Astrocyte of the cerebellum (primary cell): ENCODE results near the gene PGM5.
"Not testable (repeated sequence)": the region's sequence is repeated elsewhere in the genome, so short reads cannot be mapped to it uniquely, and the experiment has no call there.

Experiments used
- DNase-seq: peaks from one replicate; pipeline ENCODE4 v3.0.0-alpha.2; 2011; ENCODE audit warnings: low read depth
- H3K4me3 ChIP-seq: 2 replicates; pipeline ENCODE4 v1.5.1; 2011; ENCODE audit warnings: mild to moderate bottlenecking, low read depth, low read length, moderate library complexity
- in situ Hi-C: cut with HindIII; loops from 2 replicates; pipeline ENCODE4 v1.10.0; 2017; ENCODE audit warnings: low sequenced_read_pairs

PGM5 gene

GRCh38 chr9:68356380-68357118 lies at the start of gene PGM5:
Gene PGM5, plus strand, starts transcription at chr9:68356611. Its CDS starts 517 bp downstream, at chr9:68357128.
- peak within 1 kb of the TSS; percentile 43 for H3K4me3 ChIP-seq
- in situ Hi-C loops, DNase-seq: not testable (repeated sequence)

- H3K4me3 ChIP-seq, DNase-seq, in situ Hi-C loops: not testable (repeated sequence)
Measured at GRCh38 chr9:68307127-68307526, 49.3 kb upstream of the PGM5 start.

GRCh38 chr9:68307654-68308053 lies 48.8 kb upstream of the PGM5 start:
- DNase-seq, in situ Hi-C loops: not testable (repeated sequence)

GRCh38 chr9:68311208-68311607 lies 45.2 kb upstream of the PGM5 start:
- in situ Hi-C loops, H3K4me3 ChIP-seq, DNase-seq: not testable (repeated sequence)

More at GRCh38 chr9:68307654-68308053, 48.8 kb upstream of the PGM5 start:
- not testable (repeated sequence) for H3K4me3 ChIP-seq

GRCh38 chr9:68318209-68318608 lies 38.2 kb upstream of the PGM5 start:
- DNase-seq, H3K4me3 ChIP-seq, in situ Hi-C loops: not testable (repeated sequence)

GRCh38 chr9:68323749-68324148 lies 32.7 kb upstream of the PGM5 start:
- DNase-seq, in situ Hi-C loops, H3K4me3 ChIP-seq: not testable (repeated sequence)

DNA sequence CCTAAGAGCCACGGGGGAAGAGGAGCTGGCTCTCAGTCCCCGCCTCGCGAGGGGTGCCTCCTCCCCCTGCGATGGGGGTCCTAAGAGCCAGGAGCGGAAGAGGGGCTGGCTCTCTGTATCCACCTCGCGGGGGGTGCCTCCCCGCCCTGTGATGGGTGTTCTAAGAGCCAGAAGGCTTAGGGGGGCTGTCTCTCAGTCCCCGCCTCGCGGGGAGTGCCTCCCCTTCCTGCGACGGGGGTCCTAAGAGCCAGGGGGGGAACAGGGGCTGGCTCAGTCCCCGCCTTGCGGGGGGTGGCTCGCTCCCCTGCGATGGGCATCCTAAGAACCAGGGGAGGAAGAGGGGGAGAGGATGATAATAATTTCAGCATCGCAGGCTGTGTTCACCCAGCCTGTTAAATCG lies 31.9 kb upstream of the PGM5 start:
- H3K4me3 ChIP-seq, in situ Hi-C loops, DNase-seq: not testable (repeated sequence)

DNA sequence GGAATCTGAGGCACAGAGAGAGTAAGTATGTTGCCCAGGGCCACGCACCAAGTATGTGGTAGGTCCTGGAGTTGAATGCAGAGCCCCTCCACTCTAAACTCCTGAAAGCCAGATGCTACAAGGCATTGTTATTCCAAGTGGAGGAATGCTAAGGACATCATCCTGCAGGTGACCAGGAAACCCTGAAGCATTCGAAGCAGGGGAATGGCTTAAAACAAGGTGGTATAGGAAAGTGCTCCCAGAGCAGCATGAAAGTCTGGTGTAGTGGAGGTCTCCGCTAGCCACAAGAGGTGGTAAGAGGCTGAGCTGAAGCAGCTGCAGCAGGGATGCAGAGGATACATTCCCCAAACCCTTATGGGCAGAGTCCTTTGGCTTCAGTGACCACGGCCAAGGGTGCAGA lies 27.3 kb upstream of the PGM5 start:
- H3K4me3 ChIP-seq, in situ Hi-C loops, DNase-seq: not testable (repeated sequence)

GRCh38 chr9:68330531-68331173 lies 25.8 kb upstream of the PGM5 start:
- DNase-seq, in situ Hi-C loops, H3K4me3 ChIP-seq: not testable (repeated sequence)

GRCh38 chr9:68332122-68332521 lies 24.3 kb upstream of the PGM5 start:
- DNase-seq, in situ Hi-C loops: not testable (repeated sequence)

GRCh38 chr9:68335935-68336334 lies 20.5 kb upstream of the PGM5 start:
- DNase-seq, in situ Hi-C loops, H3K4me3 ChIP-seq: not testable (repeated sequence)

More at GRCh38 chr9:68332122-68332521, 24.3 kb upstream of the PGM5 start:
- not testable (repeated sequence) for H3K4me3 ChIP-seq

- DNase-seq, in situ Hi-C loops, H3K4me3 ChIP-seq: not testable (repeated sequence)
Measured at GRCh38 chr9:68336639-68337339, 19.6 kb upstream of the PGM5 start.

DNA sequence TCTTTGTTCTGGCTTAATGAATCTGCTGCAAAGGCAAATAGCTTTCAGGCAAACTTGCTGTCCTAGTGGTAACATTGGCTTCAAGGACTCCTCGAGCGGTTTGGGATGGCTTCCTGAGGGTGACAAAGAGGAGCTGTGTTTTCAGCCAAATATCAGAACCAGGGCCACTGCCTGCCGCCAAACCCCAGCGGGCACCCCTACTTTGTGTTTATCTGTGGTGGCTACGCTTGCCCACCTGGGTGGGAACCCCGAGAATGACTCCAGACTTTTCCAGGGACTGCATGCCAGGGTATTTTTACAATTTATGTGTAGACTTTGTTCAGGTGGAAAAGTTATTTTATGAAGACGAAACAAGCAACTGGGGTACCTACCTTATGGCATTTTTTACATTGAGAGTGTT lies 18.4 kb upstream of the PGM5 start:
- DNase-seq, H3K4me3 ChIP-seq, in situ Hi-C loops: not testable (repeated sequence)

DNA sequence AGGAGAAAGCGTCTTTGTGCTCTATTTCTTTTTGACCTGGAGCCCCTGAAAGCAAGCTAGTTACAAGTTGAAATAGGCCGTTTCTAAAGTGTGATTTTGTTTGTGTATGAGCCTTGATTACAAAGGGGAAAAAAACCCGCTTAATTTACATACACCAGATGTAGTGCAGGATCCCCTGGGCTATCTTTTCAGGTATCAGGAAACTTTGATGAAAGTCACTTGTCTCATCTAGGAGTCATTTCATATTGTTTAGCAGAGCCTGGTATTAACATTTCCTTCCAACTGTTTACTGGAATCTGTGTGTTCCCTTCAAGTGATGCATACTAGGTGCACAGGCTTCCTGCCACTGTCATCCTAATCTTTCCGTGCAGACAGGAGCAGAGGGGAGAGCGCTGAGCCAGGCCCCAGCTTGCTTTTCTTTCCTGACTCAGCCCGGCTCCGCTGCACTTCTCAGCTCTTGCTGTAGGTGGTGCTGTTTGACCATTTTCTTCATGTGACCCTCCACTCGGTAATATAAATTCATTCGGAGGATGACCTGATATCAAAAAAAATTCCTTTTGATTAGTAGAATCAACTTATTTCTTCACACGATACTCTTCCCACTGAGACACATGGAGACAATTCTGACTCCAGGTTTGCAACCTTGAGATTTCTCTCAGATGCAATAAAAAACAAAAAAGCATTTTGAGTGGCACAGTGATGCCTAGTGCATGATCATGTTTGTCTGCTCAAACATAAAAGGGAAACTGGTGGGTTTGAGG lies 14.0 kb upstream of the PGM5 start:
- DNase-seq, H3K4me3 ChIP-seq, in situ Hi-C loops: not testable (repeated sequence)

GRCh38 chr9:68343242-68343641 lies 13.2 kb upstream of the PGM5 start:
- DNase-seq, in situ Hi-C loops, H3K4me3 ChIP-seq: not testable (repeated sequence)

GRCh38 chr9:68343992-68344391 lies 12.4 kb upstream of the PGM5 start:
- DNase-seq, in situ Hi-C loops, H3K4me3 ChIP-seq: not testable (repeated sequence)

- H3K4me3 ChIP-seq, DNase-seq, in situ Hi-C loops: not testable (repeated sequence)
Measured at GRCh38 chr9:68351689-68352088, 4.7 kb upstream of the PGM5 start.
